H9 (cell line): ENCODE results near the gene DENND4A. TPM values are rescaled to one million over a fixed set of nuclear protein-coding genes. Genes with fewer than 3 reads are reported as not detected.

ENCODE experiments used
- DNase-seq: peaks from one replicate; pipeline ENCODE4 v3.0.0-alpha.2; 2017
- H2AFZ ChIP-seq: one replicate; pipeline ENCODE4 v1.6.1; 2013; ENCODE audit warnings: mild to moderate bottlenecking, low read length, control low read depth, moderate library complexity
- H2AK5ac ChIP-seq: 2 replicates; pipeline ENCODE4 v1.6.1; 2013; ENCODE audit warnings: low read length, control low read depth, mixed read lengths; ENCODE audit not compliant: insufficient read length
- H2BK120ac ChIP-seq: one replicate; pipeline ENCODE4 v1.6.1; 2013; ENCODE audit warnings: low read depth, mild to moderate bottlenecking, low read length, control low read depth, inconsistent platforms; ENCODE audit not compliant: poor library complexity, severe bottlenecking
- H2BK12ac ChIP-seq: 2 replicates; pipeline ENCODE4 v1.6.1; 2013; ENCODE audit warnings: low read length, control low read depth, mixed read lengths, low read depth; ENCODE audit not compliant: insufficient read length
- H2BK15ac ChIP-seq: 2 replicates; pipeline ENCODE4 v1.6.1; 2013; ENCODE audit warnings: low read depth, low read length, control low read depth
- H2BK20ac ChIP-seq: one replicate; pipeline ENCODE4 v1.6.1; 2013; ENCODE audit warnings: low read depth, mild to moderate bottlenecking, low read length, control low read depth, inconsistent platforms; ENCODE audit not compliant: poor library complexity, severe bottlenecking
- H2BK5ac ChIP-seq: 2 replicates; pipeline ENCODE4 v1.6.1; 2013; ENCODE audit warnings: low read length, control low read depth, mixed read lengths; ENCODE audit not compliant: insufficient read length
- H3K14ac ChIP-seq: 2 replicates; pipeline ENCODE4 v1.6.1; 2013; ENCODE audit warnings: low read length, control low read depth; ENCODE audit not compliant: insufficient read depth
- H3K18ac ChIP-seq: 2 replicates; pipeline ENCODE4 v1.6.1; 2013; ENCODE audit warnings: low read depth, mild to moderate bottlenecking, mixed read lengths, low read length, control low read depth; ENCODE audit not compliant: insufficient read length
- H3K23ac ChIP-seq: 2 replicates; pipeline ENCODE4 v1.6.1; 2013; ENCODE audit warnings: low read length, control low read depth, mixed read lengths, low read depth; ENCODE audit not compliant: insufficient read length
- H3K23me2 ChIP-seq: 2 replicates; pipeline ENCODE4 v1.6.1; 2013; ENCODE audit warnings: low read depth, mild to moderate bottlenecking, mixed read lengths, low read length, control low read depth; ENCODE audit not compliant: insufficient read length, poor library complexity, severe bottlenecking
- H3K27ac ChIP-seq: 2 replicates; pipeline ENCODE4 v1.5.1; 2013; ENCODE audit warnings: low read length, control low read depth, mixed read lengths, low read depth; ENCODE audit not compliant: insufficient read length
- H3K27me3 ChIP-seq: 2 replicates; pipeline ENCODE4 v1.6.1; 2013; ENCODE audit warnings: low read length, control low read depth, inconsistent platforms; ENCODE audit not compliant: insufficient read depth
- H3K4ac ChIP-seq: 2 replicates; pipeline ENCODE4 v1.6.1; 2013; ENCODE audit warnings: low read depth, mild to moderate bottlenecking, control low read depth, inconsistent platforms, low read length, moderate library complexity
- H3K4me1 ChIP-seq: 2 replicates; pipeline ENCODE4 v1.6.1; 2013; ENCODE audit warnings: low read length, control low read depth, inconsistent platforms; ENCODE audit not compliant: insufficient read depth
- H3K4me2 ChIP-seq: 2 replicates; pipeline ENCODE4 v1.6.1; 2013; ENCODE audit warnings: low read length, control low read depth, mixed read lengths; ENCODE audit not compliant: insufficient read length, insufficient read depth
- H3K56ac ChIP-seq: 2 replicates; pipeline ENCODE4 v1.6.1; 2013; ENCODE audit warnings: low read depth, mild to moderate bottlenecking, mixed read lengths, low read length, control low read depth; ENCODE audit not compliant: insufficient read length
- H3K79me1 ChIP-seq: 2 replicates; pipeline ENCODE4 v1.6.1; 2013; ENCODE audit warnings: low read depth, mild to moderate bottlenecking, moderate library complexity, low read length, control low read depth, inconsistent platforms; ENCODE audit not compliant: insufficient read depth, poor library complexity, severe bottlenecking
- H3K79me2 ChIP-seq: 2 replicates; pipeline ENCODE4 v1.6.1; 2013; ENCODE audit warnings: low read length, control low read depth, inconsistent platforms; ENCODE audit not compliant: insufficient read depth
- H3K9ac ChIP-seq: 2 replicates; pipeline ENCODE4 v1.6.1; 2013; ENCODE audit warnings: low read length, control low read depth, mixed read lengths; ENCODE audit not compliant: insufficient read length; ENCODE audit errors: extremely low read depth
- H3K9me3 ChIP-seq: one replicate; pipeline ENCODE4 v1.6.1; 2013; ENCODE audit warnings: low read depth, low read length, inconsistent platforms; ENCODE audit not compliant: control insufficient read depth
- H3T11ph ChIP-seq: one replicate; pipeline ENCODE4 v1.6.1; 2013; ENCODE audit warnings: mild to moderate bottlenecking, low read length, control low read depth, inconsistent platforms
- H4K20me1 ChIP-seq: one replicate; pipeline ENCODE4 v1.6.1; 2013; ENCODE audit not compliant: control insufficient read depth, insufficient read length, insufficient read depth
- H4K5ac ChIP-seq: 2 replicates; pipeline ENCODE4 v1.6.1; 2013; ENCODE audit warnings: low read depth, mild to moderate bottlenecking, mixed read lengths, low read length, control low read depth; ENCODE audit not compliant: insufficient read length
- H4K8ac ChIP-seq: replicated peaks from 2 replicates; pipeline ENCODE4 v1.6.1; 2013; ENCODE audit warnings: low read length, control low read depth, mixed read lengths, low read depth; ENCODE audit not compliant: insufficient read length
- H4K91ac ChIP-seq: 2 replicates; pipeline ENCODE4 v1.6.1; 2013; ENCODE audit warnings: low read depth, mild to moderate bottlenecking, moderate library complexity, mixed read lengths, low read length, control low read depth; ENCODE audit not compliant: insufficient read length
- H3K27ac Mint-ChIP-seq, 3 experiments: 2 replicates in 2 of 3; 3 replicates in 1 of 3; pipeline ENCODE4 v1.8.0; 2020 to 2021; ENCODE audit warnings: mixed read lengths in 3 of 3, mild to moderate bottlenecking in 1 of 3, moderate library complexity in 1 of 3
- H3K27me3 Mint-ChIP-seq: 2 replicates; pipeline ENCODE4 v1.8.0; 2021; ENCODE audit warnings: low read depth, mild to moderate bottlenecking, moderate library complexity, mixed read lengths
- H3K36me3 Mint-ChIP-seq, 3 experiments: 2 replicates in 2 of 3; 3 replicates in 1 of 3; pipeline ENCODE4 v1.8.0; 2020 to 2021; ENCODE audit warnings: low read depth in 3 of 3, mixed read lengths in 3 of 3; ENCODE audit not compliant: insufficient read depth in 1 of 3
- H3K4me1 Mint-ChIP-seq, 2 experiments: 2 replicates each; pipeline ENCODE4 v1.8.0; 2020; ENCODE audit warnings: mixed read lengths in 2 of 2
- H3K4me3 Mint-ChIP-seq, 2 experiments: 2 replicates in 1 of 2; 3 replicates in 1 of 2; pipeline ENCODE4 v1.8.0; 2020 to 2021; ENCODE audit warnings: mild to moderate bottlenecking in 2 of 2, mixed read lengths in 2 of 2, moderate library complexity in 1 of 2
- H3K9me3 Mint-ChIP-seq, 2 experiments: 2 replicates in 1 of 2; 3 replicates in 1 of 2; pipeline ENCODE4 v1.8.0; 2020; ENCODE audit warnings: mild to moderate bottlenecking in 2 of 2, mixed read lengths in 2 of 2, moderate library complexity in 1 of 2
- WGBS: extraction: QIAGEN DNeasy Blood & Tissue Kit; methylation state at CpG from one replicate; pipeline ENCODE4 v1.1.7; 2013; ENCODE audit warnings: missing lambda C conversion rate, low lambda C conversion rate, mixed read lengths; ENCODE audit not compliant: insufficient read length; ENCODE audit errors: extremely low coverage; 5-methylcytosine and 5-hydroxymethylcytosine counted together
- total RNA-seq: library from RNA; stranded (reverse); gene quantifications from 2 replicates; pipeline ENCODE4 v1.2.1, GENCODE V29; 2021
- TF ChIP-seq, protein P1 (sequence below): fragments of 200-600 bp; sonication (generic); conservative IDR thresholded peaks from 3 replicates; pipeline ENCODE4 v1.8.0; 2021; ENCODE audit warnings: antibody characterized with exemption, mild to moderate bottlenecking

DENND4A gene
- total RNA-seq, 1 experiment from 2014 or later: 4.7 TPM

DNA sequence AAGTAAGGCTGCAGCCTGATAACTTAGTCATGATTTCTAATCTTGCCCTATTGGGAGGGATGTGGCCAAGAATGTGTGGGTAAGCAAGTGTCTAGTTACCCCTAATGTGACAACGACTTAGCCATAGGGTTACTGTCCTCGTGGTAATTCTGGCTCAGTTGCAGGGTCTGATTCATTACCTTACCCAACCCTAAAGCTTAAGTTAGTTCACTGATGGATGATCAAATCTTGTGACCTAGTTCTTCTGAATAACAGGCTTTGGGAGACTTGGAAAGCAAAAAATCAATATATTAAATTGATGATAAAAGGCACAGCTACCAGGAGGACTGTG is 179.5 kb downstream of the DENND4A start:
- no peak overlapping the region for H2BK12ac ChIP-seq
- peaks cover 2% of the 10 kb centered on the region; the same call in 1 of the 2 replicates for H3K4me1 ChIP-seq
- Mint-ChIP-seq H3K4me3 (peak overlapping the region; percentile 90 to 92; a peak in 2 of 5 replicates), H3K4me1 (peaks cover 16 to 21% of the 10 kb centered on the region in 2 experiments), H3K36me3 (peaks cover 0 to 1% (median 0%) of the 10 kb centered on the region in 3 experiments; a peak in 1 of 7 replicates), H3K27ac (peak overlapping the region in 1 of 3 experiments; percentile 99; a peak in 2 of 7 replicates), H3K27me3 (no peaks in the 10 kb centered on the region; the same call in none of the 2 replicates), H3K9me3 (no peaks in the 10 kb centered on the region; a peak in 1 of 5 replicates)
- H2BK120ac ChIP-seq: no peak overlapping the region
- no peaks in the 10 kb centered on the region for H3K79me1 ChIP-seq
- no peak overlapping the region for H2BK5ac ChIP-seq
- no peak overlapping the region for H3K18ac ChIP-seq
- H3K56ac ChIP-seq: no peak overlapping the region
- peaks cover 2% of the 10 kb centered on the region; the same call in 1 of the 2 replicates for H3K79me2 ChIP-seq
- no peaks in the 10 kb centered on the region for H3K9me3 ChIP-seq
- DNase-seq: no peak
- H4K5ac ChIP-seq: no peak overlapping the region
- H2AK5ac ChIP-seq: no peak overlapping the region
- no CpG with 5 or more reads among the region's 2 CpGs for WGBS
- no peak overlapping the region for H4K8ac ChIP-seq
- no peak overlapping the region for H3K4me2 ChIP-seq
- no peaks in the 10 kb centered on the region for H3K27me3 ChIP-seq
- H2AFZ ChIP-seq: no peak overlapping the region
- no peak overlapping the region for H2BK15ac ChIP-seq
- H3K9ac ChIP-seq: no peak overlapping the region
- H3K23ac ChIP-seq: no peak overlapping the region
- H3K23me2 ChIP-seq: peaks cover 8% of the 10 kb centered on the region
- H3K27ac ChIP-seq: no peak overlapping the region
- no peak overlapping the region for H4K91ac ChIP-seq
- no peaks in the 10 kb centered on the region for H4K20me1 ChIP-seq
- no peak overlapping the region for H3K4ac ChIP-seq
- H3K14ac ChIP-seq: no peak overlapping the region
- TF ChIP-seq, protein P1, sequence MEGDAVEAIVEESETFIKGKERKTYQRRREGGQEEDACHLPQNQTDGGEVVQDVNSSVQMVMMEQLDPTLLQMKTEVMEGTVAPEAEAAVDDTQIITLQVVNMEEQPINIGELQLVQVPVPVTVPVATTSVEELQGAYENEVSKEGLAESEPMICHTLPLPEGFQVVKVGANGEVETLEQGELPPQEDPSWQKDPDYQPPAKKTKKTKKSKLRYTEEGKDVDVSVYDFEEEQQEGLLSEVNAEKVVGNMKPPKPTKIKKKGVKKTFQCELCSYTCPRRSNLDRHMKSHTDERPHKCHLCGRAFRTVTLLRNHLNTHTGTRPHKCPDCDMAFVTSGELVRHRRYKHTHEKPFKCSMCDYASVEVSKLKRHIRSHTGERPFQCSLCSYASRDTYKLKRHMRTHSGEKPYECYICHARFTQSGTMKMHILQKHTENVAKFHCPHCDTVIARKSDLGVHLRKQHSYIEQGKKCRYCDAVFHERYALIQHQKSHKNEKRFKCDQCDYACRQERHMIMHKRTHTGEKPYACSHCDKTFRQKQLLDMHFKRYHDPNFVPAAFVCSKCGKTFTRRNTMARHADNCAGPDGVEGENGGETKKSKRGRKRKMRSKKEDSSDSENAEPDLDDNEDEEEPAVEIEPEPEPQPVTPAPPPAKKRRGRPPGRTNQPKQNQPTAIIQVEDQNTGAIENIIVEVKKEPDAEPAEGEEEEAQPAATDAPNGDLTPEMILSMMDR: no peak
- no peak overlapping the region for H2BK20ac ChIP-seq
- no peak overlapping the region for H3T11ph ChIP-seq
